CD4-positive, alpha-beta memory T cell (primary cell): ENCODE measurements around the gene ABCG8. TPM values are rescaled to one million over a fixed set of nuclear protein-coding genes. Genes with fewer than 3 reads are reported as not detected.
"Not testable (repeated sequence)": the region's sequence is repeated elsewhere in the genome, so short reads cannot be mapped to it uniquely, and the experiment has no call there.

ENCODE experiments used
- CTCF ChIA-PET: fragments of 350-600 bp; sonication (Branson Sonifier 250); formaldehyde crosslinking; loops from one replicate; lab custom pipeline; 2021; ENCODE audit warnings: inconsistent platforms; ENCODE audit not compliant: partially characterized antibody; lab: Charles Lee
- POLR2A ChIA-PET: fragments of 350-600 bp; sonication (Branson Sonifier 250); formaldehyde crosslinking; loops from one replicate; lab custom pipeline; 2021; ENCODE audit not compliant: partially characterized antibody; lab: Charles Lee
- DNase-seq, 5 donors: peaks; one replicate each; pipeline versions ENCODE4 v3.0.0 to v3.0.0-alpha.2; 2020 to 2022; ENCODE audit warnings: mixed read lengths in 1 of 5
- H3K27ac ChIP-seq: one replicate; pipeline ENCODE4 v1.7.0; 2013; ENCODE audit warnings: low read depth, low read length
- H3K27me3 ChIP-seq: 2 replicates; pipeline ENCODE4 v1.7.0; 2013; ENCODE audit warnings: mild to moderate bottlenecking, low read length, moderate library complexity; ENCODE audit not compliant: insufficient read depth
- H3K36me3 ChIP-seq: 2 replicates; pipeline ENCODE4 v1.7.0; 2013; ENCODE audit warnings: mild to moderate bottlenecking, low read length, moderate library complexity; ENCODE audit not compliant: insufficient read depth
- H3K4me1 ChIP-seq: 2 replicates; pipeline ENCODE4 v1.7.0; 2013; ENCODE audit warnings: mild to moderate bottlenecking, low read length, moderate library complexity; ENCODE audit not compliant: insufficient read depth
- H3K4me3 ChIP-seq, 2 donors: one replicate each; pipeline ENCODE4 v1.7.0; 2013; ENCODE audit warnings: low read length in 2 of 2, mild to moderate bottlenecking in 1 of 2
- H3K9me3 ChIP-seq, 2 donors: one replicate each; pipeline ENCODE4 v1.7.0; 2013; ENCODE audit warnings: low read length in 2 of 2, control low read depth in 1 of 2; ENCODE audit not compliant: control insufficient read depth in 1 of 2
- H3K27ac Mint-ChIP-seq, 7 donors: one replicate each; pipeline ENCODE4 v1.8.0; 2020 to 2021; ENCODE audit warnings: mixed read lengths in 7 of 7, mild to moderate bottlenecking in 6 of 7, inconsistent platforms in 3 of 7, moderate library complexity in 3 of 7
- H3K27me3 Mint-ChIP-seq, 2 donors: one replicate each; pipeline ENCODE4 v1.8.0; 2020 to 2021; ENCODE audit warnings: mixed read lengths in 2 of 2
- H3K36me3 Mint-ChIP-seq, 2 donors: one replicate each; pipeline ENCODE4 v1.8.0; 2020 to 2021; ENCODE audit warnings: mixed read lengths in 2 of 2, inconsistent platforms in 1 of 2, mild to moderate bottlenecking in 1 of 2
- H3K4me1 Mint-ChIP-seq, 4 donors: one replicate each; pipeline ENCODE4 v1.8.0; 2020 to 2021; ENCODE audit warnings: mixed read lengths in 4 of 4, mild to moderate bottlenecking in 1 of 4
- H3K4me3 Mint-ChIP-seq, 8 donors: one replicate each; pipeline ENCODE4 v1.8.0; 2020 to 2021; ENCODE audit warnings: mixed read lengths in 8 of 8, mild to moderate bottlenecking in 7 of 8, moderate library complexity in 6 of 8, inconsistent platforms in 3 of 8
- H3K9me3 Mint-ChIP-seq, 8 donors: one replicate each; pipeline ENCODE4 v1.8.0; 2020 to 2021; ENCODE audit warnings: mixed read lengths in 8 of 8, mild to moderate bottlenecking in 5 of 8, inconsistent platforms in 3 of 8, moderate library complexity in 1 of 8
- intact Hi-C: fragments of 100-400 bp; cut with micrococcal nuclease; formaldehyde crosslinking; loops from one replicate; pipeline ENCODE4 v1.15.1; 2023
- polyA plus RNA-seq, 2 donors: library from polyadenylated mRNA; unstranded; fragments of 300-500 nt; fragmentation: Illumina TruSeq; gene quantifications; one replicate each; pipeline ENCODE4 v1.2.3, GENCODE V29; 2021
- total RNA-seq, 2 experiments: library from RNA; stranded (reverse); gene quantifications; one replicate each; pipeline ENCODE4 v1.2.3, GENCODE V29; 2021

ABCG8 gene
- total and polyA plus RNA-seq, 4 experiments from 2014 or later, result 0.10 TPM; not detected in 3

- intact Hi-C loops, result no loop called here
- peaks cover 18% of the 10 kb centered on the region for H3K36me3 ChIP-seq
- ChIA-PET CTCF (no interaction called here), POLR2A (no interaction called here)
- Mint-ChIP-seq H3K4me1 (no peaks in the 10 kb centered on the region), H3K36me3 (peaks cover 46 to 68% of the 10 kb centered on the region in 2 donors), H3K27me3 (no peaks in the 10 kb centered on the region), H3K27ac (no peak overlapping the region), H3K9me3 (no peaks in the 10 kb centered on the region), H3K4me3 (no peak overlapping the region)
- no peaks in the 10 kb centered on the region for H3K27me3 ChIP-seq
- no peaks in the 10 kb centered on the region for H3K9me3 ChIP-seq
- no peaks in the 10 kb centered on the region for H3K4me1 ChIP-seq
- H3K27ac ChIP-seq, result no peak overlapping the region
- H3K4me3 ChIP-seq, result no peak overlapping the region
- no peak for DNase-seq
These were observed 59.5 kb downstream of the ABCG8 start for GRCh38 chr2:43898134-43898837.

- H3K4me1 ChIP-seq, result no peaks in the 10 kb centered on the region
- Mint-ChIP-seq H3K27me3 (no peaks in the 10 kb centered on the region), H3K4me1 (no peaks in the 10 kb centered on the region), H3K4me3 (no peak overlapping the region), H3K36me3 (peaks cover 42 to 64% of the 10 kb centered on the region in 2 donors), H3K9me3 (no peaks in the 10 kb centered on the region), H3K27ac (peak overlapping the region in 2 of 7 donors; percentile 22 to 48)
- no peaks in the 10 kb centered on the region for H3K27me3 ChIP-seq
- no peak overlapping the region for H3K4me3 ChIP-seq
- H3K27ac ChIP-seq, result no peak overlapping the region
- DNase-seq, result no peak
- intact Hi-C loops, result no loop called here
- POLR2A ChIA-PET, result no interaction called here
- no peaks in the 10 kb centered on the region for H3K9me3 ChIP-seq
- CTCF ChIA-PET, result no interaction called here
- peaks cover 18% of the 10 kb centered on the region for H3K36me3 ChIP-seq
These were observed 60.1 kb downstream of the ABCG8 start for GRCh38 chr2:43898838-43899346.

- intact Hi-C loops, result no loop called here
- Mint-ChIP-seq H3K27ac (no peak overlapping the region), H3K4me3 (no peak overlapping the region), H3K27me3 (no peaks in the 10 kb centered on the region), H3K9me3 (no peaks in the 10 kb centered on the region), H3K4me1 (no peaks in the 10 kb centered on the region), H3K36me3 (peaks cover 40 to 63% of the 10 kb centered on the region in 2 donors)
- CTCF ChIA-PET, result no interaction called here
- Histone ChIP-seq H3K36me3 (peaks cover 18% of the 10 kb centered on the region), H3K27ac (no peak overlapping the region), H3K4me1 (no peaks in the 10 kb centered on the region), H3K27me3 (no peaks in the 10 kb centered on the region), H3K9me3 (no peaks in the 10 kb centered on the region), H3K4me3 (no peak overlapping the region)
- POLR2A ChIA-PET, result no interaction called here
- DNase-seq, result no peak
These were observed 60.8 kb downstream of the ABCG8 start for GRCh38 chr2:43899589-43899988.

DNA sequence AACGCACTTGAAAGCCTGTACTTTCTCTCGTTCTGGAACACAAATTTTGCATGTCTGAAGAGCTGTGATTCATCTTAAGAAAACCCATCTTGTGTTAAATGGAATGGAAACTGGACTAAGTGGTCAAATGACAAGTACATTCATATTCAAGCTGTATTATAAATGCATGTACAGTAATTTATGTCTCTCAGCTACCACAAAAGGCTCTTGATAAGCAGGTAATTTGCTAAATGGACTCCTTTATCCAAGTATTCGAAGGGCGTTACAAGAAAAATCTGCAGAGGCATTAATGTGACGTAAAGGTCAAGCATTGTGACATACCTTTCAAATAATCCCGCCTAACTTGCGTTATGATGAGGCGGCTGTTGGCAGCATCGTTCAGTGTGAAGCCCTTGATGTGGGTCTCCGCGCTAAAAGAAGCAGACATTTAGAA lies 66.6 kb downstream of the ABCG8 start:
- CTCF ChIA-PET, result no interaction called here

DNA sequence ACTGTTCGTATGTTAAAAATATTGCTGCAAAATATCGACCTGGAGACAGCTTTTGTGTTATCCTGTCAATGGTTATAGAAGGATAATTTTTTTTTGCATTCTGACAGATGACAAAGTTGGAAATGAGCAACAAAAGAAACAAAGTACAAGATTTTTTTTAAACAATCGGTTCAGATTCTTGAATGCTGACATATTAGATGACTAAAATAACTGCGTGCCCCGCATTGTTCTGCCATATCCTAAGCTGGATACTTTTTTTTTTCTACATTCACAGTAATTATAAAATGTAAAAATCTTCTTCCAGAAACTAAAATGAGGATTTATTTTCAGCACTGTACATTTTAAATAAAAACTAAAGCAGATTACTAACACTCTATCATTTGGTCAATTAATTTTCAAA lies 67.1 kb downstream of the ABCG8 start:
- H3K9me3 Mint-ChIP-seq, result no peaks in the 10 kb centered on the region
- H3K4me3 Mint-ChIP-seq, result no peak overlapping the region
- peaks cover 15% of the 10 kb centered on the region for H3K36me3 ChIP-seq
- POLR2A ChIA-PET, result no interaction called here
- H3K27me3 ChIP-seq, result no peaks in the 10 kb centered on the region
- peaks cover 6 to 8% (median 7%) of the 10 kb centered on the region in 4 donors for H3K4me1 Mint-ChIP-seq
- CTCF ChIA-PET, result no interaction called here
- no peaks in the 10 kb centered on the region for H3K9me3 ChIP-seq
- peaks cover 39 to 61% of the 10 kb centered on the region in 2 donors for H3K36me3 Mint-ChIP-seq
- no peaks in the 10 kb centered on the region for H3K4me1 ChIP-seq
- no peaks in the 10 kb centered on the region for H3K27me3 Mint-ChIP-seq
- no peak overlapping the region for H3K4me3 ChIP-seq
- no peak for DNase-seq
- H3K27ac ChIP-seq, result no peak overlapping the region
- intact Hi-C loops, result no loop called here
- peak overlapping the region in 2 of 7 donors; percentile 32 to 42 for H3K27ac Mint-ChIP-seq

More for the DNA sequence above, 66.6 kb downstream of the ABCG8 start:
- Histone ChIP-seq H3K27ac (no peak overlapping the region), H3K4me3 (no peak overlapping the region), H3K27me3 (no peaks in the 10 kb centered on the region), H3K4me1 (no peaks in the 10 kb centered on the region), H3K9me3 (no peaks in the 10 kb centered on the region), H3K36me3 (peaks cover 15% of the 10 kb centered on the region)
- Mint-ChIP-seq H3K27me3 (no peaks in the 10 kb centered on the region), H3K36me3 (peaks cover 41 to 65% of the 10 kb centered on the region in 2 donors), H3K27ac (peak overlapping the region in 4 of 7 donors; percentile 32 to 62 (median 42)), H3K9me3 (no peaks in the 10 kb centered on the region), H3K4me1 (peaks cover 6 to 8% (median 7%) of the 10 kb centered on the region in 4 donors), H3K4me3 (no peak overlapping the region)
- POLR2A ChIA-PET, result no interaction called here
- no peak for DNase-seq
- intact Hi-C loops, result no loop called here

DNA sequence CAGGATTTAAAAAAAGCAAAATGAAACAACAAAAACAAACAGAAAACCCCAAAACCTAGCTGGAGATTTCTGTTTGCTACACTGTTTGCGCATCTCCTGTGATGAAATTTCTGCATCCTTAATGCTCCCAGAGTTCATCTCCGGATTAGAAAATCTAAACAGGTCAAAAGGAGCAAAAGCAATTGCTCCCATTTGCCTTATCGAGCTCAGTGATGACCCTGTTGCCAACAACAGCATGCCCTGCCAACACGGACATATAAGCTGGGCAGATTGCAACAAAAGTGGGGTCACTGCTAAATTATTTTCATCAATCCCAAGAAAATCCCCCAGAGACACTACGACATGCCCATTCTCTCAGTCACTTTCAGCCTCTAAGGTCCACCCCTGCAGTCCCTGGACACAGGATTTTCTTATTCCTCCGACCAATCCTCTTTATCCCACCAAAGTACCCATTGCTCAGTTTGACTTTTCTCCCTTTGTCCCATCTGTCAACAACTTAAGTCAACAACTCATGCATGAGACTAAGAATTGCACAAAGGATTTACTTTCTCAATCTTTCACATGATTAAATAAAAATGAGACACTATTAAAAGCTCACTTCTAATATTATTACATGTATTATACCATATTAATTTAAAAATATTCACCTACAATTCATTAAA lies 67.8 kb downstream of the ABCG8 start:
- intact Hi-C loops, result no loop called here
- Histone ChIP-seq H3K36me3 (peaks cover 10% of the 10 kb centered on the region), H3K4me3 (no peak overlapping the region), H3K9me3 (no peaks in the 10 kb centered on the region), H3K27ac (no peak overlapping the region), H3K4me1 (no peaks in the 10 kb centered on the region), H3K27me3 (no peaks in the 10 kb centered on the region)
- H3K27me3 Mint-ChIP-seq, result no peaks in the 10 kb centered on the region
- POLR2A ChIA-PET, result no interaction called here
- no peak for DNase-seq
- H3K4me3 Mint-ChIP-seq, result no peak overlapping the region
- peaks cover 6 to 8% (median 7%) of the 10 kb centered on the region in 4 donors for H3K4me1 Mint-ChIP-seq
- H3K9me3 Mint-ChIP-seq, result no peaks in the 10 kb centered on the region
- CTCF ChIA-PET, result interaction anchor here (0.9 to 1.0 kb wide), 2 partner anchors 8 to 10 kb away, joined by 3 read pairs; no protein-coding TSS in a partner anchor
- peak overlapping the region in 2 of 7 donors; percentile 50 to 55 for H3K27ac Mint-ChIP-seq
- H3K36me3 Mint-ChIP-seq, result peaks cover 44 to 64% of the 10 kb centered on the region in 2 donors

GRCh38 chr2:43911136-43911790 lies 72.5 kb downstream of the ABCG8 start:
- POLR2A ChIA-PET, H3K27ac ChIP-seq, intact Hi-C loops, H3K4me1 ChIP-seq, CTCF ChIA-PET, H3K9me3 ChIP-seq, H3K9me3 Mint-ChIP-seq, H3K27me3 ChIP-seq, H3K4me1 Mint-ChIP-seq, H3K27me3 Mint-ChIP-seq, H3K4me3 ChIP-seq, DNase-seq, H3K4me3 Mint-ChIP-seq: not testable (repeated sequence)
- H3K27ac Mint-ChIP-seq, result peak overlapping the region in 1 of 7 donors; percentile 68
- peaks cover 10% of the 10 kb centered on the region for H3K36me3 ChIP-seq
- peaks cover 51 to 67% of the 10 kb centered on the region in 2 donors for H3K36me3 Mint-ChIP-seq
